HG02759 (cell line): ENCODE results near the gene ARMCX1.
"Not testable (repeated sequence)": the region's sequence is repeated elsewhere in the genome, so short reads cannot be mapped to it uniquely, and the experiment has no call there.

Experiments
- ATAC-seq: cut with Tn5 transposase; IDR thresholded peaks from one replicate; pipeline ENCODE4 v1.9.1; 2021; ENCODE audit warnings: mild to moderate bottlenecking, moderate library complexity; ENCODE audit not compliant: unreplicated experiment

ARMCX1 gene

DNA sequence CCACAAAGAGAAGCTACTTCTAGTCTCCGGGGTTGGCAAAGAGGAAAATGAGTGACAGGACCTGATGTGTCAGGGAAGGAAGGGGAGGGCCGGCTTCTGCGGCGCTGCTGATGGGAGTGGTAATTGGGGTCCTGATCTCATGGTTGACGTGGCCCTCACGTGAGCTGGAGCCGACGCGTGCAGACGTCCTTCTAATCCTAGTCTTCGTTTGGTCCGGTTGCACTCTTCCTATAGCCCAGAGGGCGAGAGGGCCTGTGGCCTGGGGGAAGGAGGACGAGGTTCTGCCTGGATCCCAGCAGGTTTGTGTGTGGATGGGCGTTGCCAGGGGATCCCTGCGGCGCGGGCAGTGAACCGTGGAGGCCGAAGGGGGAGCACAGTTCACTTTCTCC, at the start of gene ARMCX1:
ARMCX1 (plus strand) TSS at position 186 of the 389 bp plus-strand sequence. CDS start 2,384 bp downstream, outside the sequence.
- ATAC-seq, result no peak

DNA sequence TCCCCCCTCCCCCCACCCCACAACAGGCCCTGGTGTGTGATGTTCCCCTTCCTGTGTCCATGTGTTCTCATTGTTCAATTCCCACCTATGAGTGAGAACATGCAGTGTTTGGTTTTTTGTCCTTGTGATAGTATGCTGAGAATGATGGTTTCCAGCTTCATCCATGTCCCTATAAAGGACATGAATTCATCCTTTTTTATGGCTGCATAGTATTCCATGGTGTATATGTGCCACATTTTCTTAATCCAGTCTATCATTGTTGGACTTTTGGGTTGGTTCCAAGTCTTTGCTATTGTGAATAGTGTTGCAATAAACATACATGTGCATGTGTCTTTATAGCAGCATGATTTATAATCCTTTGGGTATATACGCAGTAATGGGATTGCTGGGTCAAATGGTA, 47.4 kb upstream of the ARMCX1 start:
- ATAC-seq, result not testable (repeated sequence)

DNA sequence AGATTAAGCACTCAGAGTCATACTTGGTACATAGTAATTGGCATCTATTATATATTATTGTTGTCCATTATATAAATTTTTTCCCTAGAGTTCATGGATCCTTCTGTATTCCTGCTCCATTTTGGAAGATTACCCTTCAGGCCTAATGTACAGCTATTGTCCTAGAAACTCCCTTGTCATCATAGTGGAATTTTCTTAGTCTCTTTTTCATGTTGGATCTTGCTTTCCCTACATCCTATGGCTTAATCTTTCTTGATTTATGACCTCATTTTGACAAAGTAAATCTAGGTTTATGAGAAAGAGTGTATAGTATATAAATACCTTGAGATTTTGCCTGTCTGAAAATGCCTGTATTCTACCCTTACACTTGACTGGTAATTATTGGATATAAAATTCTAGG, 43.0 kb upstream of the ARMCX1 start:
- no peak for ATAC-seq

DNA sequence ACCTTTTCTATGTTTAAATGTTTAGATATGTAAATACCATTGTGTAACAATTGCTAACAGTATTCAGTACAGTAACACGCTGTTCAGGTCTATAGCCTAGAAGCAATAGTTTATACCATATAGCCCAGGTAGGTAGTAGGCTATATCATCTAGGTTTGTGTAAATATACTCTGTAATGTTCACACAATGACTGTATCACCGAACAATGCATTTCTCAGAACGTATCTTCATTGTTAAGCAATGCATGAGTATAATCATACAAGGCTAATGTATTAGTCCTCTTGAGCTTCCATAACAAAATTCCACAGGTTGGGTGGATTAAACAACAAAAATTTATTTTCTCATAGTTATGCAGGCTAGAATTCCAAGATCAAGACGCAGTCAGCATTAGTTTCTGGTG, 42.4 kb upstream of the ARMCX1 start:
- no peak for ATAC-seq

DNA sequence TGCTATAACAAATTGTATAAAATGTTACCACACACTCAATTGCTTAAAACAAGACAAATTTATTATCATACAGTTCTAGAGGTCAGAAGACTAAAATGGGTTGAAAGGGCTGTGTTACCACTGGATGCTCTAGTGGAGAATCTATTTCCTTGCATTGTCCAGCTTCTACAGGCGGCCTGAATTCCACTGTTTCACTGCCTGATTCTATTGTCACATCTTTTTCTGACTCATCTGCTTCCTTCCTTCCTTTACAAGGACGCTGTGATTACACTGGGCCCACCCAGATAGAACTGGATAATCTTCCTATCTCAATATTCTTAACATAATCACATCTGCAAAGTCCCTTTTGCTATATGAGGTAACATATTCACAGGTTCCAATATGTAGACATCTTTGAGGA, 19.4 kb upstream of the ARMCX1 start:
- ATAC-seq, result no peak

DNA sequence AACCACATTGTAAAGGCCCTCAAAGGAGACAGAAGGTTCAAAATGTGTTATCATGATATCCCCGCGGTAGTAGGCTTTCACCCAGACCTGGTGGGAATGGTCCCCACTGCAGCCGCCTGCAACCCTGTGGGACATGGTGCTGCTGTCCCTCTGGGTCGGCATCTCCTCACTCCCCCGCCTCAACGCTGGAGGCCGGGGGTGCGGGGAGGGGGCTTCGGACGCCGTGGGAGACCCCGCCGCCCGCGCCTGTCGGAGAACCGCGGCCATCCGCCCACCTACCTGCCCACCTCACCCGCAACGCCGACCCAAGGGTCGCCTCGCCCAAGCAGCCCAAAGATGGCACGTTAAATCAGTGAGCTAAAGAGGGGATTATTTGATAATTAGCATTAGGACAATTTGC, 11.2 kb upstream of the ARMCX1 start:
- ATAC-seq, result no peak

DNA sequence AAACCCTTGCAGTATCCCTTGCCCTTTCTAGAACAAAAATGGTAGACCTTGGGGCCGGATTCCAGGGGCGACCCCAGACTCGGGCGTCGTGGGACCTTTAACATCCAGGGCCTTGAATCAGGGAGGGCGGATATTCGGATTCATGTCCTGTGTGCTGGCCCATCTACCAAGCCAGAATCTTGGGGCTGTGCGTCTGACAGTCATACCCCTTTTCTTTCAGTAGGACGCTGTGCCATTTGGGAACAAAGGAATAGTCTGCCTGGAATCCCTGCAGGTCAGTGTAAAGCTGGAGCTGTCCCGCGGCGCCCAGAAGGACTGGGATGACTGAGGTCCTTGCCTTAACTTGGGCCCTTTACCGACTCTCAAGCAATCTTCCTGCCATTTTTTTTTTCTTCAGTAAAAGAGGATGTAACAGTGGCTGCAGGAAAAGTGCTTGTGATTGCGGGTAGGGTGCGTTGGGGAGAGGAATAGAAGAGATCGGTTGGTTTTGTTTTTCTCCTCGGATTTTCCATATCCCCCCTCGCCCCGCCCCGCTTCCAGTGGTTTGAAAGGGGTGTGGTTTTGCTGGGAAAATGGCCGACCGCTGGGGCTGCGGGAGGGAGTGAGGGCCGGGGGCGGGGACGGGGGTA, 518 bp downstream of the ARMCX1 start:
- ATAC-seq, result no peak

DNA sequence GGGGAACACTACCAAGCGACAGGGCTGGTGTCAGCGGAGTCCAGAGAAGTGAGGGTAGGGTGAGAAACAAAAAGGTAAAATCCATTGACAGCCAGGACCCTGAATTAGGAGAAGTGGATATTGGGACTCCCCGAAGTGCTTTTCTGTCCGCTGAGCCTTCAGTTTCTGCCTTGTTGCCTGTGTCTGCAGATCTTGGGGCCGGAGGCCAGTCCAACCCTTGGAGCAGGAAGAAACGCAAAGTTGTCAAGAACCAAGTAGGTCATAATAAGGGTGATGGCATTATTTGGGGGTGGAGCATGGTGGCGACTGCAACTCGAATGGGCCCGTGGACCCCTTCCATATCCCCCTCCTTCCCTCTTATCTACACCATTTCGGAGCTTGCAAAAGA, 1.0 kb downstream of the ARMCX1 start:
- no peak for ATAC-seq

DNA sequence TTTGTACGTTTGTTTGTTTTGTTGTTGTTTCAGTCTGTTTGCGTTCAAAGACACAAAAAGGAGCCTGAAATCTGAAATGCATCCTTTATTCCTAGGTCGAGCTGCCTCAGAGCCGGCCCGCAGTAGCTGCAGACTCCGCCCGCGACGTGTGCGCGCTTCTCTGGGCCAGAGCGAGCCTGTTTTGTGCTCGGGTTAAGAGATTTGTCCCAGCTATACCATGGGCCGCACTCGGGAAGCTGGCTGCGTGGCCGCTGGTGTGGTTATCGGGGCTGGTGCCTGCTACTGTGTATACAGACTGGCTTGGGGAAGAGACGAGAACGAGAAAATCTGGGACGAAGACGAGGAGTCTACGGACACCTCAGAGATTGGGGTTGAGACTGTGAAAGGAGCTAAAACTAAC, 2.4 kb downstream of the ARMCX1 start:
- ATAC-seq, result no peak

DNA sequence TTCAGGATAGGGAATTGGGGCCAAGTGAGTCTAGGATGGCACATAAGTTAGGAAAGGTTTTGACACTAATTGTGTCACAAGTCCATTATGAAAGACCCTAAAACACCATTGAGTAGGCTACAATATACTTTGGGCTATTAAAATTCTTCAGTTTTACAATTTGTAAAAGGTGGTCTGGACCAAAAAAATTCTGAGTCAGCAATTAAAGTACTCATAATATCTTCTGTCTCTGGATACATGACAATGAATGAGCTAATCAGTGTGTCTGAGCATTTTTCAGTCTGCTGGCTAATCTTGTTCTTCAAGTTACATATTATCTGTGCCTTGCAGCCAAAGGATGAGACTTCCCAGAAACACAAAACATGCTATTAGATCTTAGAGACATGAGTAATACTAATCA, 14.3 kb downstream of the ARMCX1 start:
- ATAC-seq, result no peak

DNA sequence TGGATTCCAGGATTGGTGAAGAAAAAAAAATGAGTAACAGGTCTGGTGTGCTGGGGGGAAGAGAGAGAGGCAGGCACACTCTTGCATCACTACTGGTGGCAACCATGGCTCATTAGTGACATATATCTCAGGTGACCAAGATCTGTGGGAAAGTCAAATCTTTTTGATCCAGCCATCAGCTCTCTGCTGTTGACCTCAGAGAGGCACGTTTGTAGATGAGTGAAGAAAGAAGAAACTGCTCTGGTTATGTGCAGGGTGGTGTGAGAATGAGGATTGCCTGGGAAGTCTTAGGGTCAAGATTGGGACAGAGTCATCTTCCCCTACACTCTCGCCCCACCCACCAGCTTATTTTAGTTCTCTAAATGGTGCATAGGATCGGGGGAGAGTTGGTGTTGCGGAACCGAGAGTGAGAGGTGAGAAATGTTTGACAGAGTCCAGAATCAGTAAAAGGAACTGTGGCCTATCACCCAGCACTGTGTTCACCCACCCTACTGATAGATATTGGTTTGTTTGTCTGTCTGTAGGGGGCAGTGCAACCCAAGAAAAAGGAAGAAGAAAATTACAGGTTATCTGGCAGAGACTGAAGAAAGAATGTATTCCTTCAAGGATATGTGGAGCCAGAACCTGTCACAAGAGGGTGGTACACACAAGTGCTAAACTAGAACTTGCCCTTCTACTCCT, 45.5 kb downstream of the ARMCX1 start:
- peak; percentile 99 for ATAC-seq

DNA sequence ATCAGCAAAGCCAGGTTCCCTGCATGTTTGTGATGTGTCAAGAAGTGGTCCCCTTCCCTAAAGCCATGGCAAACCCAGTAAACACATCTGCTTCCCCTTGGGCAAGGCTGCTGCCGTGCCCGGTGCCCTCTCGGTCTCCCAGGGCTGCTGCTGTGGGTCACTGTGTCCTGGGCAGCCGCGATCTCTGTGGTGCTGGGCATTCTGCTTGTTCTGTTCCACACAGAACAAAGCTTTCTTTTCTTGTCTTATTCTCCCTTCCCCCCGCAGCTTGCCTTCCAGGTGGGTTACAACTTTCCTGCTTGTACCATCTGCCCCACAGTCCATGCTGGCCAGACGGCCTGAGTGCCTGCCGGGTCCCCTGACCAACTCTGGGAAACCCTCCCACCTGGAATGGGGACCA, 49.2 kb downstream of the ARMCX1 start:
- ATAC-seq, result not testable (repeated sequence)

DNA sequence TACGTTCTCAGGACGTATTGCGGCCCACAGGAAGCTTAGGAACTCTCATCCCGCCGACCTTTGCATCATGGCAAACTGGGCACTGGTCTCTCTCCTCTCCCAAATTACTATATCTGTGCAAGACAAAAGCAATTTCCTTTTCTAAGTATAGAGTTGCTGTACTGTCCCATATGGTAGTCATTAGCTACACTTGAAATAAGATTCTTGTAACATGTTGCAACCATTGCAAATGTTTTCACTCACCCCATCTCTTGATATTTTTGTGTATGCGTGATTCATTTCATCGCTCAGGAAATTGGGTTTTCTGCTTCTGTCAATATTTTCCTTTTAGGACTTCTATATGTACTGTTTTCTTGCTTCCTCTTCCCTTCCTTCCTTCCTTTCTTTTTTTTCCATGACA, 51.7 kb downstream of the ARMCX1 start:
- ATAC-seq, result no peak
